Heart left ventricle (tissue), 16 donors: Measurements from ENCODE around the gene FAM181A. TPM values are rescaled to one million over a fixed set of nuclear protein-coding genes. Genes with fewer than 3 reads are reported as not detected.

ENCODE experiments used
- ATAC-seq, 4 donors: fragments of 200-7000 bp; cut with Tn5 transposase; one replicate each; pipeline ENCODE4 v1.9.1; 2020 to 2022; ENCODE audit warnings: moderate library complexity in 4 of 4, mild to moderate bottlenecking in 3 of 4, moderate number of reproducible peaks in 1 of 4
- DNase-seq, 5 donors: peaks; one replicate each; pipeline ENCODE4 v3.0.0-alpha.2; 2020
- H3K27ac ChIP-seq, 12 donors: fragments of 200-600 bp; sonication (generic) in 4 of 12; one replicate each; pipeline versions ENCODE4 v1.5.0 to v1.8.0; 2016 to 2022; ENCODE audit warnings: mild to moderate bottlenecking in 2 of 12
- H3K27me3 ChIP-seq, 9 donors: fragments of 200-600 bp; sonication (generic) in 2 of 9; one replicate each; pipeline versions ENCODE4 v1.5.1 to v1.8.0; 2016 to 2022; ENCODE audit warnings: mild to moderate bottlenecking in 3 of 9
- H3K36me3 ChIP-seq, 9 donors: fragments of 200-600 bp; sonication (generic) in 2 of 9; one replicate each; pipeline versions ENCODE4 v1.5.0 to v1.8.0; 2018 to 2022; ENCODE audit warnings: mild to moderate bottlenecking in 2 of 9
- H3K4me1 ChIP-seq, 12 donors: fragments of 200-600 bp; sonication (generic) in 4 of 12; one replicate each; pipeline versions ENCODE4 v1.5.0 to v1.8.0; 2016 to 2022; ENCODE audit warnings: mild to moderate bottlenecking in 3 of 12
- H3K4me3 ChIP-seq, 12 donors: fragments of 200-600 bp; sonication (generic) in 4 of 12; one replicate each; pipeline versions ENCODE4 v1.5.0 to v1.8.0; 2017 to 2022; ENCODE audit warnings: mild to moderate bottlenecking in 9 of 12, moderate library complexity in 4 of 12
- H3K9me3 ChIP-seq, 12 donors: fragments of 200-600 bp; sonication (generic) in 4 of 12; one replicate each; pipeline versions ENCODE4 v1.5.0 to v1.8.0; 2016 to 2022; ENCODE audit warnings: mild to moderate bottlenecking in 1 of 12
- POLR2A ChIP-seq, 2 donors: fragments of 450-650 bp; IDR thresholded peaks; one replicate each; pipeline ENCODE4 v1.6.1; 2017; ENCODE audit warnings: antibody characterized with exemption in 2 of 2, mild to moderate bottlenecking in 2 of 2, moderate library complexity in 2 of 2
- whole genome bisulfite sequencing, 4 donors: extraction: QIAGEN DNeasy Blood & Tissue Kit in 2 of 4; methylation state at CpG; one replicate each; pipeline versions ENCODE4 v1.1.5 to v1.1.7; 2013 to 2018; 5-methylcytosine and 5-hydroxymethylcytosine counted together
- intact Hi-C, 10 donors: fragments of 100-400 bp; cut with DNase I; formaldehyde crosslinking; loops; one replicate each; pipeline versions ENCODE4 v1.11.1 to v1.14.2; 2022
- polyA plus RNA-seq, 2 donors: library from polyadenylated mRNA; stranded (reverse); fragments of 200-250 nt; gene quantifications; one replicate each; pipeline ENCODE4 v1.2.3, GENCODE V29; 2013
- total RNA-seq, 9 donors: library from RNA; depleted of rRNA in 2 of 9; stranded (reverse); fragments of >200 nt in 2 of 9; fragmentation: NEBNext Ultra II Directional in 3 of 9; extraction: Animal tissue kit (Norgen Biotek cat#: 25700) in 3 of 9; gene quantifications; one replicate each; pipeline versions ENCODE4 v1.1.0 to v1.2.4, GENCODE V29; 2016 to 2023
- TF ChIP-seq, protein P1 (sequence below), 12 donors: fragments of 200-600 bp; sonication (generic) in 4 of 12; IDR thresholded peaks; one replicate each; pipeline versions ENCODE4 v1.5.0 to v1.8.0; 2018 to 2022; ENCODE audit warnings: antibody characterized with exemption in 12 of 12, mild to moderate bottlenecking in 5 of 12
- donor health status: ischemic (EF 13 %, LVEDD 7.1; RV severe dilation, severe dysfunction).
- donor health status: healthy with polysubstance abuse.
- donor health status: DM: no; HTN: yes; CAD: no.
- donor health status: DM: no; HTN: no; CAD: no.
- donor health status: ischemic (EF 25% LVEDD 6.9; RV normal size, moderate dysfunction).
- donor health status: ischemic (EF 25% LVEDD 5.7; RV mildly dilated, moderate dysfunction).
- donor health status: healthy.
- donor health status: DM: yes; HTN: yes; CAD: no.
- donor health status: ischemic (EF 35%, LVEDD 5.7; RV mildly dilated, moderate dysfunction).
- donor health status: nonischemic (EF 11% LVEDD 7.7; RV severe dilation, severe dysfunction).
- donor health status: DM: yes; HTN: yes; CAD: no.
- donor health status: PGD.
- donor health status: ischemic (EF 29% LVEDD 5.4; RV normal size, mild dysfunction).
- donor health status: nonischemic (EF 23%, LVEDD 6.1; RV moderate dilation, normal function).

The FAM181A gene
- total and polyA plus RNA-seq, 11 donors: not detected

DNA sequence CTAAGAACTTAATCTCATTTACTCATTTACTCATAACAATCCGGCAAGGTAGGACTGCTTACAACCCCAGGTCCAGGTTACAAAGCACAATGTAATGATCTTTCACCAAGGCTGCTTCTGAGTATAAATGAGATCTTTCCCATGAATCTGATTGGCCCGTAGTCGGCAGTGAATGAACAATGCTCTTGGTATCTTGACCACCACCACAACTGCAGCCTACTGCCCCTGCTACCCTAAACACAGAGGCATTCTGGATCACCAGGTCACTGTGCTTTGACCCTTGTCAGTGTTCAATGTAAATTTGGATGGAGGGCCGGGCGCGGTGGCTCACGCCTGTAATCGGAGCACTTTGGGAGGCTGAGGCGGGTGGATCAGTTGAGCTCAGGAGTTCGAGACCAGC, 15.9 kb downstream of the FAM181A start:
- WGBS, 4 donors: 80 to 93% (median 89%) methylated on average over 6 to 10 of the region's 10 CpGs
- Histone ChIP-seq H3K27me3 (peaks cover 0 to 14% (median 7%) of the 10 kb centered on the region in 9 donors), H3K36me3 (peaks cover 0 to 85% (median 42%) of the 10 kb centered on the region in 9 donors), H3K9me3 (no peaks in the 10 kb centered on the region), H3K4me1 (peaks cover 0 to 47% (median 12%) of the 10 kb centered on the region in 12 donors), H3K27ac (peak overlapping the region in 1 of 12 donors; percentile 72), H3K4me3 (no peak overlapping the region)
- intact Hi-C loops: loop anchor here in 3 of 10 donors (5.0 to 10.0 kb wide), 3 partner anchors 59 to 192 kb away; no protein-coding TSS in a partner anchor
- DNase-seq (no peak), ATAC-seq (no peak)
- TF ChIP-seq, protein P1, sequence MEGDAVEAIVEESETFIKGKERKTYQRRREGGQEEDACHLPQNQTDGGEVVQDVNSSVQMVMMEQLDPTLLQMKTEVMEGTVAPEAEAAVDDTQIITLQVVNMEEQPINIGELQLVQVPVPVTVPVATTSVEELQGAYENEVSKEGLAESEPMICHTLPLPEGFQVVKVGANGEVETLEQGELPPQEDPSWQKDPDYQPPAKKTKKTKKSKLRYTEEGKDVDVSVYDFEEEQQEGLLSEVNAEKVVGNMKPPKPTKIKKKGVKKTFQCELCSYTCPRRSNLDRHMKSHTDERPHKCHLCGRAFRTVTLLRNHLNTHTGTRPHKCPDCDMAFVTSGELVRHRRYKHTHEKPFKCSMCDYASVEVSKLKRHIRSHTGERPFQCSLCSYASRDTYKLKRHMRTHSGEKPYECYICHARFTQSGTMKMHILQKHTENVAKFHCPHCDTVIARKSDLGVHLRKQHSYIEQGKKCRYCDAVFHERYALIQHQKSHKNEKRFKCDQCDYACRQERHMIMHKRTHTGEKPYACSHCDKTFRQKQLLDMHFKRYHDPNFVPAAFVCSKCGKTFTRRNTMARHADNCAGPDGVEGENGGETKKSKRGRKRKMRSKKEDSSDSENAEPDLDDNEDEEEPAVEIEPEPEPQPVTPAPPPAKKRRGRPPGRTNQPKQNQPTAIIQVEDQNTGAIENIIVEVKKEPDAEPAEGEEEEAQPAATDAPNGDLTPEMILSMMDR (IDR thresholded peaks at IDR 0.05): no peak
- no peak for TF ChIP-seq POLR2A (IDR thresholded peaks at IDR 0.05)

DNA sequence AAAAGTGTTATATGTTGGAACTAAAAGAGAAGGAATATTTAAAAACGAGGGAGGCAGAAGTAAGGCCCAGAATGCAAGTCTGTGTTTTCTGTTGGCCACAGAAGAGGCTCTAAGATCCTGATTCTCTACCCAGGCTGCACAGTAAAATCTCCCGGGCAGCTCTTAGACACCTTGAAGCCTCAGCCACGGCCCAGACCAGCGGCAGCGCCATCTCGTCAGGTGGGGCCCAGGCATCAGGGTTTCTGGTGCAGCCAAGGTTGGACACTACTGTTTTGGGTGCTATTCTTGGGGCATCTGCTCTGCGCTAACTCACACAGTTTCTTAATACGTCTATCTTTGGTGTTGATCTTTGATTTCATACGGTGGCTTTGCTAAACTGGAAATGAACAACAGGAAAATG, 16.8 kb downstream of the FAM181A start:
- Histone ChIP-seq H3K27me3 (peaks cover 0 to 8% (median under 1%) of the 10 kb centered on the region in 9 donors), H3K36me3 (peaks cover 0 to 85% (median 46%) of the 10 kb centered on the region in 9 donors), H3K4me1 (peaks cover 0 to 47% (median 11%) of the 10 kb centered on the region in 12 donors), H3K27ac (peak overlapping the region in 8 of 12 donors; percentile 4 to 72 (median 42)), H3K9me3 (no peaks in the 10 kb centered on the region), H3K4me3 (no peak overlapping the region)
- 53 to 72% (median 63%) methylated on average over 9 of the region's 9 CpGs for WGBS, 4 donors
- DNase-seq: no peak
- TF ChIP-seq POLR2A (IDR thresholded peaks at IDR 0.05): no peak
- TF ChIP-seq, protein P1 (IDR thresholded peaks at IDR 0.05): no peak
- no peak for ATAC-seq
- intact Hi-C loops: loop anchor here in 3 of 10 donors (5.0 to 10.0 kb wide), 3 partner anchors 58 to 191 kb away; no protein-coding TSS in a partner anchor

DNA sequence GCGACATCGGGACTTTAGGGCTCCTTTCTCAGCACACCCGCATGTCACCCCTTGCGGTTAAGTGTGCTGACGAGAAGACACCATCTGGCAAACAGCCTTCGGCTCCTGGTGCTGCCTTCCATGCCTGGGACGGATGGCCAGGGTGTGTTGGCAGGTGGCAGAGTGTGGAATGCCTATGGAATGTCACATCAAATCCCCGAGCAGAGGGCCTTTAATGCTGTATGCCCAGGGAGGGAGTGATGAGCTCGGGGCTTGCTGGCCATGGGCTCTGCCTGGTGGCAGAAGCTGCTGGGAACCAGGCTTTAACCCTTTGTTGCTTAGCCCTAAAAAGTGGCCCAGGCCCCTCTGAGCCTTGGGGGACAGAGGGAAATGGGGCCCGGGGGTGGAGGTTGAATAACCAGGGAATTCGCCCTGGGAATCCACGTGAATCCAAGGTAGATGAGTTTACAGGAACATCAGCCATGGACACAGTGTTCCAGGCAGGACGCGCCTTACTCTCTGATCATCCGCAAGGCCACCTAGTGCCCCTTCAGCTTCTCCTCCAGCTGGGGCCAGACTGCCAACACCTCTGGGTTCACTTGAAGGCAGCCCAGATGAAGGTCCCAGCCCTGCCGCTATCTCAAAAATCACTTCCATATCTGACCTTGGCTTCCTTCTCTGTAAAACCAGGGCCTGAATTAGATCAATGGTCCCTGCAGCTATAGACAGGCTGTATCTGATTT, 17.4 kb downstream of the FAM181A start:
- Histone ChIP-seq H3K9me3 (no peaks in the 10 kb centered on the region), H3K27me3 (peaks cover 0 to 2% (median 0%) of the 10 kb centered on the region in 9 donors), H3K27ac (peak overlapping the region in 9 of 12 donors; percentile 4 to 72 (median 46)), H3K4me3 (no peak overlapping the region), H3K36me3 (peaks cover 0 to 85% (median 47%) of the 10 kb centered on the region in 9 donors), H3K4me1 (peaks cover 0 to 41% (median 8%) of the 10 kb centered on the region in 12 donors)
- 56 to 61% (median 59%) methylated on average over 12 to 16 of the region's 16 CpGs for WGBS, 4 donors
- ATAC-seq: peak; percentile 13 to 49 (median 44)
- no peak for TF ChIP-seq POLR2A (IDR thresholded peaks at IDR 0.05)
- TF ChIP-seq, protein P1 (IDR thresholded peaks at IDR 0.05): no peak
- intact Hi-C loops: loop anchor here in 3 of 10 donors (5.0 to 10.0 kb wide), 3 partner anchors 58 to 190 kb away; no protein-coding TSS in a partner anchor
- DNase-seq: peak in 3 of 5 donors; percentile 51 to 68 (median 51)

DNA sequence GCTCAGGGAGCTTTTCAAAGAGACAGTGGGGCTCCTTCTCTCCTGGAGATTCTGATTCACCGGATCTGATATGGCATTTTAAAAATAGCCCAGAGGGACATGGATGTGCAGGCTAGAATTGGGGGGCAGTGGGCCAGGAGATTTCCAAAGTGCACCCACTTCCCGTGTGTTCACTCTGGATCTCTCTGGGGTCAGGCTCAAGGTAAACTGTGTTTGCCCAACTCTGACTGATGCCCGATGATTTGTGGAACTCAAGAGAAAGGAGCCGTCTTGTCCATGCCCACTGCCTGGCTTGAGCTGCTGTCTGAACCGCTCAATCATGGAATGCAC, 17.9 kb downstream of the FAM181A start:
- 58 to 63% (median 61%) methylated on average over 5 of the region's 5 CpGs for WGBS, 4 donors
- Histone ChIP-seq H3K27me3 (no peaks in the 10 kb centered on the region), H3K27ac (peak overlapping the region in 9 of 12 donors; percentile 5 to 72 (median 46)), H3K9me3 (no peaks in the 10 kb centered on the region), H3K4me3 (no peak overlapping the region), H3K36me3 (peaks cover 0 to 90% (median 47%) of the 10 kb centered on the region in 9 donors), H3K4me1 (peaks cover 0 to 36% (median 6%) of the 10 kb centered on the region in 12 donors)
- no peak for TF ChIP-seq POLR2A (IDR thresholded peaks at IDR 0.05)
- TF ChIP-seq, protein P1 (IDR thresholded peaks at IDR 0.05): no peak
- peak in 1 of 5 donors; percentile 2 for DNase-seq
- intact Hi-C loops: loop anchor here in 1 of 10 donors (10.0 kb wide), 1 partner anchor 190 kb away; no protein-coding TSS in a partner anchor
- no peak for ATAC-seq
